ENCODE results near the gene VPS16.

- no peak for TF ChIP-seq POLR2A (IDR thresholded peaks at IDR 0.05; ENCODE audit: low read depth, low read length)
- TF ChIP-seq CTCF (conservative IDR thresholded peaks at IDR 0.05; ENCODE audit: low read depth, low read length), result no peak
- no peak for TF ChIP-seq ELK1 (IDR thresholded peaks at IDR 0.05; ENCODE audit: borderline replicate concordance, low read depth, low read length)
- no peak for TF ChIP-seq SMC3 (IDR thresholded peaks at IDR 0.05; ENCODE audit: low read depth, low read length)
- TF ChIP-seq USF2 (IDR thresholded peaks at IDR 0.05; ENCODE audit: low read depth, low read length), result no peak
- no peak for TF ChIP-seq FOS (IDR thresholded peaks at IDR 0.05; ENCODE audit: low read depth, low read length)
- no peak for TF ChIP-seq CEBPB (IDR thresholded peaks at IDR 0.05; ENCODE audit: low read depth, low read length)
- no peak for TF ChIP-seq RAD21 (IDR thresholded peaks at IDR 0.05; ENCODE audit: low read length)
- no peak for TF ChIP-seq CHD1 (IDR thresholded peaks at IDR 0.05; ENCODE audit: low read depth, low read length)
- TF ChIP-seq MAFK (IDR thresholded peaks at IDR 0.05; ENCODE audit: low read depth, low read length), result no peak
- no peak for TF ChIP-seq RCOR1 (IDR thresholded peaks at IDR 0.05; ENCODE audit: insufficient replicate concordance, low read length)
Measured at GRCh38 chr20:2859330-2860121, 19.0 kb downstream of the VPS16 start.
